Calu3 (cell line): ENCODE measurements around the gene LRRC70. TPM values are rescaled to one million over a fixed set of nuclear protein-coding genes. Genes with fewer than 3 reads are reported as not detected.
A peak's percentile ranks its signal among the peaks of the same experiment; 100 is the strongest.

Source experiments
- Bru-seq: library from RNA; stranded (reverse); fragments of 400-500 nt; gene quantifications from one replicate; lab custom pipeline; 2021; lab: Mats Ljungman, UMichigan
- BruChase-seq, 2 experiments: library from RNA; stranded (reverse); fragments of 400-500 nt; gene quantifications; one replicate each; lab custom pipeline; 2021; lab: Mats Ljungman, UMichigan
- BruUV-seq: library from RNA; stranded (reverse); fragments of 400-500 nt; replicated peaks from 2 replicates; lab custom pipeline; 2021; lab: Mats Ljungman, UMichigan
- CTCF ChIA-PET: fragments of 300-600 bp; sonication (Branson Sonifier 250); formaldehyde crosslinking; loops from one replicate; lab custom pipeline; 2022; ENCODE audit warnings: antibody characterized with exemption; lab: Charles Lee
- DNase-seq: peaks from one replicate; pipeline ENCODE4 v3.0.0; 2022
- H3K27ac Mint-ChIP-seq: one replicate; pipeline ENCODE4 v1.8.0; 2022; ENCODE audit warnings: mixed read lengths; ENCODE audit not compliant: unreplicated experiment
- H3K27me3 Mint-ChIP-seq: one replicate; pipeline ENCODE4 v1.8.0; 2022; ENCODE audit warnings: mixed read lengths; ENCODE audit not compliant: unreplicated experiment
- H3K36me3 Mint-ChIP-seq: one replicate; pipeline ENCODE4 v1.8.0; 2022; ENCODE audit warnings: mild to moderate bottlenecking, moderate library complexity, mixed read lengths; ENCODE audit not compliant: insufficient read depth, unreplicated experiment
- H3K4me1 Mint-ChIP-seq: one replicate; pipeline ENCODE4 v1.8.0; 2022; ENCODE audit warnings: mild to moderate bottlenecking, low read depth, mixed read lengths; ENCODE audit not compliant: unreplicated experiment
- H3K4me3 Mint-ChIP-seq: one replicate; pipeline ENCODE4 v1.8.0; 2022; ENCODE audit warnings: mild to moderate bottlenecking, low read depth, moderate library complexity, mixed read lengths; ENCODE audit not compliant: unreplicated experiment
- H3K9me3 Mint-ChIP-seq: one replicate; pipeline ENCODE4 v1.8.0; 2022; ENCODE audit warnings: low read depth, mixed read lengths; ENCODE audit not compliant: unreplicated experiment
- intact Hi-C: fragments of 100-400 bp; cut with micrococcal nuclease; formaldehyde crosslinking; loops from one replicate; pipeline ENCODE4 v1.10.0; 2022; ENCODE audit not compliant: unreplicated experiment
- long read RNA-seq: library from polyadenylated mRNA; stranded (forward); transcript quantifications from one replicate; pipeline ENCODE4 v2.0.0, GENCODE V29; 2022
- total RNA-seq: library from RNA; stranded (reverse); gene quantifications from 2 replicates; pipeline ENCODE4 v1.2.3, GENCODE V29; 2022
- TF ChIP-seq, protein P1 (sequence below): fragments of 200-600 bp; IDR thresholded peaks from one replicate; pipeline ENCODE4 v1.8.0; 2022; ENCODE audit warnings: antibody characterized with exemption; ENCODE audit not compliant: unreplicated experiment

The LRRC70 gene, protein sequence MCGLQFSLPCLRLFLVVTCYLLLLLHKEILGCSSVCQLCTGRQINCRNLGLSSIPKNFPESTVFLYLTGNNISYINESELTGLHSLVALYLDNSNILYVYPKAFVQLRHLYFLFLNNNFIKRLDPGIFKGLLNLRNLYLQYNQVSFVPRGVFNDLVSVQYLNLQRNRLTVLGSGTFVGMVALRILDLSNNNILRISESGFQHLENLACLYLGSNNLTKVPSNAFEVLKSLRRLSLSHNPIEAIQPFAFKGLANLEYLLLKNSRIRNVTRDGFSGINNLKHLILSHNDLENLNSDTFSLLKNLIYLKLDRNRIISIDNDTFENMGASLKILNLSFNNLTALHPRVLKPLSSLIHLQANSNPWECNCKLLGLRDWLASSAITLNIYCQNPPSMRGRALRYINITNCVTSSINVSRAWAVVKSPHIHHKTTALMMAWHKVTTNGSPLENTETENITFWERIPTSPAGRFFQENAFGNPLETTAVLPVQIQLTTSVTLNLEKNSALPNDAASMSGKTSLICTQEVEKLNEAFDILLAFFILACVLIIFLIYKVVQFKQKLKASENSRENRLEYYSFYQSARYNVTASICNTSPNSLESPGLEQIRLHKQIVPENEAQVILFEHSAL
- total RNA-seq (1.1 and 2.1 TPM in 2 replicates), Bru-seq, nascent RNA (percentile 84 among the genes with signal in this experiment), BruChase-seq, experiment 1, labeled RNA remaining after a 6-hour chase (percentile 61 among the genes with signal in this experiment), BruChase-seq, experiment 2, labeled RNA remaining after a 2-hour chase (percentile 61 among the genes with signal in this experiment)
- long read RNA-seq: 0 reads

DNA sequence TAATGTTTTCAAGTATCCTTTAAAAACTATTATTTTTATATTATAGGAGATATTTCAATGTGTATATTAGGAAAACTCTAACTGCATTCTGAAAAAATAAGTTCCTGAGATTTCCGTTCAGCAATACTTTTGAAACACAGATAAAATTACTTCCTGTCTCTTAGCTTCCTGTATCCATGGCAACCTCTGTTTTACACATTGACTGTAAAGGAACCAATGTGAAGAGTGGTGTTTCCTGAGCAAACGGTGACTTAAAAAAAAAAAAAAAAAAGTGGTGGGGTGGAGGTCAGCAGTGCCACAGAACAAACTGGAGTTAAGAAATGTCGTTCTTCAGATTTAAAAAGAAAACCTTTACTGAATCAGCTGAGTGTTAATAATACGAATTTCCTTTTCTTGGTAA is at the start of gene LRRC70:
Gene LRRC70 (plus strand): TSS at position 280 of the 400 bp plus-strand sequence. CDS start 620 bp downstream, outside the sequence.
- TF ChIP-seq, protein P1, sequence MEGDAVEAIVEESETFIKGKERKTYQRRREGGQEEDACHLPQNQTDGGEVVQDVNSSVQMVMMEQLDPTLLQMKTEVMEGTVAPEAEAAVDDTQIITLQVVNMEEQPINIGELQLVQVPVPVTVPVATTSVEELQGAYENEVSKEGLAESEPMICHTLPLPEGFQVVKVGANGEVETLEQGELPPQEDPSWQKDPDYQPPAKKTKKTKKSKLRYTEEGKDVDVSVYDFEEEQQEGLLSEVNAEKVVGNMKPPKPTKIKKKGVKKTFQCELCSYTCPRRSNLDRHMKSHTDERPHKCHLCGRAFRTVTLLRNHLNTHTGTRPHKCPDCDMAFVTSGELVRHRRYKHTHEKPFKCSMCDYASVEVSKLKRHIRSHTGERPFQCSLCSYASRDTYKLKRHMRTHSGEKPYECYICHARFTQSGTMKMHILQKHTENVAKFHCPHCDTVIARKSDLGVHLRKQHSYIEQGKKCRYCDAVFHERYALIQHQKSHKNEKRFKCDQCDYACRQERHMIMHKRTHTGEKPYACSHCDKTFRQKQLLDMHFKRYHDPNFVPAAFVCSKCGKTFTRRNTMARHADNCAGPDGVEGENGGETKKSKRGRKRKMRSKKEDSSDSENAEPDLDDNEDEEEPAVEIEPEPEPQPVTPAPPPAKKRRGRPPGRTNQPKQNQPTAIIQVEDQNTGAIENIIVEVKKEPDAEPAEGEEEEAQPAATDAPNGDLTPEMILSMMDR: no peak
- Mint-ChIP-seq H3K27ac (no peak within 1 kb of the TSS), H3K36me3 (no peaks in the 10 kb centered on the region), H3K9me3 (no peaks in the 10 kb centered on the region), H3K4me1 (no peaks in the 10 kb centered on the region), H3K4me3 (no peak within 1 kb of the TSS), H3K27me3 (no peaks in the 10 kb centered on the region)
- intact Hi-C loops: no loop called here
- no TSS peak for BruUV-seq
- CTCF ChIA-PET: no interaction called here
- no peak for DNase-seq

DNA sequence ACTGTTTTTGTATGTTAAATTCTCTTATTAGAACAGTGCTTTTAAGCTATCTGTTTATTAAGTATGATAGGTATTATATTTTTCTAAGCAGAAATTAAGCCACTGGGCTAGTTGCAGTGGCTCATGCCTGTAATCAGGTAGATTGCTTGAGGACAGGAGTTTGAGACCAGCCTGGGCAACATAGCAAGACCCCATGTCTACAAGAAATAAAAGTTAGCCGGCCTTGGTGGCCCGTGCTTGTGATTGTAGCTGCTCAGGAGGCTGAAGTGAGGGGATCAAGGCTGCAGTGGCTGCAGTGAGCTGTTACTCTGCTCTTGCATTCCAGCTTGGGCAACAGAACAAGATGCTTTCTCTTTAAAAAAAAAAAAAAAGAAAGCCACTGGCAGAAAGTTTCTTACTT is 45.0 kb upstream of the LRRC70 start:
- Mint-ChIP-seq H3K36me3 (peaks cover 11% of the 10 kb centered on the region), H3K27ac (no peak overlapping the region), H3K4me1 (no peaks in the 10 kb centered on the region), H3K9me3 (peaks cover under 1% of the 10 kb centered on the region), H3K4me3 (no peak overlapping the region), H3K27me3 (no peaks in the 10 kb centered on the region)
- TF ChIP-seq, protein P1: no peak
- DNase-seq: no peak
- BruUV-seq: no TSS peak
- CTCF ChIA-PET: no interaction called here
- intact Hi-C loops: no loop called here

DNA sequence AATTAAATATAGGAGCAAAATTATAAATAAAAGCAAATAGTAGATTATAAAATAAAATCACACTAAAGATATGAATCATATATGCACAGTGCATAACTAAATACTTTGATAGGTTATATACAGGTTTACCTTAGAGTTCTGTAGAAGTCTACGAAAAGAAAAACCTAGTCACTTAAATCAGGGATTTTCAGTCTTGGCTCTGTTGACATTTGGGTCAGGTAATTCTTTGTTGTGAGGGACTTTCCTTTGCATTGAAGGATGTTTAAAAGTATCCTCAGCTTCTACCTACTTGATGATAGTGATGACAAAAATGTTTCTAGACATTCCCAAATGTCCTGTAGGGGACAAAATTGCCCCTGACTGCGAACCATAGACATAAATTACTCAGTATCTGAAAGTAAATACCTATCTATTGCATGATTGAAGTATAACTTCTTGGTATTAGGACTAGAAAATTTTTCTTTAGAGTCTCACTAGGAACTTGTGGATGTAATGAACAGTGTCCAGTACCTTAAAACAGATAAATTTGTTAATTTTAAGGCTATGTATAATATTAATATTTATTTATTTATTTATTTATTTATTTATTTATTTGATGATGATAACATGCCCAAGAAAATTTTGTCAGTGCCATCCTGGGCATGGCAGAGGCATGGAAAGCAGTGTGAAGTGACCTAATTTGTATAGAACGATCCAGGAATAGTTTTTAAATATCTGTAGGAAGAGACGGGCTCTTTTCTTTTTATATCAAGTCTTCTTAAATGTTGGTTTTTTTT is 44.0 kb upstream of the LRRC70 start:
- no peak overlapping the region for H3K4me3 Mint-ChIP-seq
- H3K36me3 Mint-ChIP-seq: peaks cover 12% of the 10 kb centered on the region
- no peak overlapping the region for H3K27ac Mint-ChIP-seq
- H3K27me3 Mint-ChIP-seq: no peaks in the 10 kb centered on the region
- intact Hi-C loops: no loop called here
- DNase-seq: no peak
- TF ChIP-seq, protein P1: no peak
- CTCF ChIA-PET: no interaction called here
- no peaks in the 10 kb centered on the region for H3K4me1 Mint-ChIP-seq
- peaks cover 3% of the 10 kb centered on the region for H3K9me3 Mint-ChIP-seq
- no TSS peak for BruUV-seq

DNA sequence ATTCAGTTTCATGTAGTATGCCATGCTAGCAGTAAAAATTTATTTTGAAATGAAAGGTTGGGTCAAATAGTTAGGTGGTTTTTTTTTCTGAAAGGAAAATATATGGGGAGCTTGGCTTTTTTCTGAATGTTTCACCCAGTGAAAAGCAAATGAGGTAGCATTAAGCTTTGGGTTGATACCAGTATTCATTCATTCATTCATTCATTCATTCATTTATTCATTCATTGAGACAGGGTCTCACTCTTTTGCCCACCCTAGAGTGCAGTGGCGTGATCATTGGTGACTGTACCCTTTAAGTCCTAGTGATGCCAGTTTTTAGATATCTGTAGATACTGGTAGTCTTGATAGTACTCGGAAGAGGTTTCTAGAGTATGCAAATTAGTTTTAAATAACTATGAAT is 42.4 kb upstream of the LRRC70 start:
- Mint-ChIP-seq H3K36me3 (peaks cover 8% of the 10 kb centered on the region), H3K27ac (no peak overlapping the region), H3K27me3 (no peaks in the 10 kb centered on the region), H3K4me1 (no peaks in the 10 kb centered on the region), H3K4me3 (no peak overlapping the region), H3K9me3 (peaks cover 3% of the 10 kb centered on the region)
- no TSS peak for BruUV-seq
- no peak for DNase-seq
- CTCF ChIA-PET: no interaction called here
- intact Hi-C loops: no loop called here
- TF ChIP-seq, protein P1: no peak
